ENCODE data around the gene MYMX. TPM values are rescaled to one million over a fixed set of nuclear protein-coding genes. Genes with fewer than 3 reads are reported as not detected.

The MYMX gene
- total RNA-seq, 1 donor from 2014 or later: not detected

GRCh38 chr6:44254191-44255104 is 37.7 kb downstream of the MYMX start:
- Histone ChIP-seq H3K4me2 (ENCODE audit: low read length) (peak overlapping the region; percentile 100), H3K9me3 (ENCODE audit: insufficient read depth, low read depth, low read length) (no peaks in the 10 kb centered on the region), H3K36me3 (ENCODE audit: insufficient read depth, low read length) (peaks cover 46% of the 10 kb centered on the region), H3K4me3 (ENCODE audit: insufficient read depth, low read depth, low read length) (no peak overlapping the region), H3K27ac (ENCODE audit: low read depth, low read length) (no peak overlapping the region), H3K9ac (ENCODE audit: low read length) (no peak overlapping the region), H3K79me2 (ENCODE audit: insufficient read depth, low read length) (peaks cover 73% of the 10 kb centered on the region), H3K4me1 (ENCODE audit: insufficient read depth, low read length) (peaks cover 19% of the 10 kb centered on the region), H4K20me1 (ENCODE audit: insufficient read depth, low read length) (peaks cover 75% of the 10 kb centered on the region), H2AFZ (ENCODE audit: low read depth, low read length) (no peak overlapping the region), H3K27me3 (ENCODE audit: insufficient read depth, low read length) (no peaks in the 10 kb centered on the region)
- H3K4me1 Mint-ChIP-seq (ENCODE audit: low read depth, unreplicated experiment): peaks cover 55% of the 10 kb centered on the region
- FAIRE-seq (no peak), DNase-seq (ENCODE audit: low read depth) (no peak)
- TF ChIP-seq CTCF (IDR thresholded peaks at IDR 0.05; ENCODE audit: insufficient read depth, low read depth, low read length) (no peak), EZH2 (IDR thresholded peaks at IDR 0.05; ENCODE audit: insufficient read depth, low read length) (no peak)
- H3K27ac Mint-ChIP-seq (ENCODE audit: unreplicated experiment): peak overlapping the region; percentile 59
- H3K9me3 Mint-ChIP-seq (ENCODE audit: unreplicated experiment): no peaks in the 10 kb centered on the region
- H3K27me3 Mint-ChIP-seq (ENCODE audit: low read depth, unreplicated experiment): no peaks in the 10 kb centered on the region
- peak overlapping the region; percentile 76 for H3K4me3 Mint-ChIP-seq (ENCODE audit: unreplicated experiment)
- peaks cover 28% of the 10 kb centered on the region for H3K36me3 Mint-ChIP-seq (ENCODE audit: low read depth, unreplicated experiment)

- peaks cover 67% of the 10 kb centered on the region for H4K20me1 ChIP-seq (ENCODE audit: insufficient read depth, low read length)
- peak overlapping the region; percentile 100 for H3K4me2 ChIP-seq (ENCODE audit: low read length)
- DNase-seq (ENCODE audit: low read depth) (no peak), FAIRE-seq (no peak)
- Mint-ChIP-seq H3K4me3 (ENCODE audit: unreplicated experiment) (peak overlapping the region; percentile 93), H3K27ac (ENCODE audit: unreplicated experiment) (peak overlapping the region; percentile 45), H3K9me3 (ENCODE audit: unreplicated experiment) (no peaks in the 10 kb centered on the region), H3K36me3 (ENCODE audit: low read depth, unreplicated experiment) (peaks cover 23% of the 10 kb centered on the region), H3K4me1 (ENCODE audit: low read depth, unreplicated experiment) (peaks cover 47% of the 10 kb centered on the region), H3K27me3 (ENCODE audit: low read depth, unreplicated experiment) (no peaks in the 10 kb centered on the region)
- no peak overlapping the region for H2AFZ ChIP-seq (ENCODE audit: low read depth, low read length)
- no peaks in the 10 kb centered on the region for H3K9me3 ChIP-seq (ENCODE audit: insufficient read depth, low read depth, low read length)
- peaks cover 65% of the 10 kb centered on the region for H3K79me2 ChIP-seq (ENCODE audit: insufficient read depth, low read length)
- peak overlapping the region; percentile 90 for H3K9ac ChIP-seq (ENCODE audit: low read length)
- TF ChIP-seq CTCF (IDR thresholded peaks at IDR 0.05; ENCODE audit: insufficient read depth, low read depth, low read length) (no peak), EZH2 (IDR thresholded peaks at IDR 0.05; ENCODE audit: insufficient read depth, low read length) (no peak)
- no peaks in the 10 kb centered on the region for H3K27me3 ChIP-seq (ENCODE audit: insufficient read depth, low read length)
- no peak overlapping the region for H3K27ac ChIP-seq (ENCODE audit: low read depth, low read length)
- H3K4me3 ChIP-seq (ENCODE audit: insufficient read depth, low read depth, low read length): no peak overlapping the region
- peaks cover 40% of the 10 kb centered on the region for H3K36me3 ChIP-seq (ENCODE audit: insufficient read depth, low read length)
- H3K4me1 ChIP-seq (ENCODE audit: insufficient read depth, low read length): peaks cover 17% of the 10 kb centered on the region
Measured at GRCh38 chr6:44255105-44255808, 38.5 kb downstream of the MYMX start.
